ENCODE data around the gene LMNTD2. TPM values are rescaled to one million over a fixed set of nuclear protein-coding genes. Genes with fewer than 3 reads are reported as not detected.
A peak's percentile ranks its signal among the peaks of the same experiment; 100 is the strongest.

LMNTD2 gene
- total RNA-seq, 2 experiments from 2014 or later = 3.1 to 3.9 TPM

DNA sequence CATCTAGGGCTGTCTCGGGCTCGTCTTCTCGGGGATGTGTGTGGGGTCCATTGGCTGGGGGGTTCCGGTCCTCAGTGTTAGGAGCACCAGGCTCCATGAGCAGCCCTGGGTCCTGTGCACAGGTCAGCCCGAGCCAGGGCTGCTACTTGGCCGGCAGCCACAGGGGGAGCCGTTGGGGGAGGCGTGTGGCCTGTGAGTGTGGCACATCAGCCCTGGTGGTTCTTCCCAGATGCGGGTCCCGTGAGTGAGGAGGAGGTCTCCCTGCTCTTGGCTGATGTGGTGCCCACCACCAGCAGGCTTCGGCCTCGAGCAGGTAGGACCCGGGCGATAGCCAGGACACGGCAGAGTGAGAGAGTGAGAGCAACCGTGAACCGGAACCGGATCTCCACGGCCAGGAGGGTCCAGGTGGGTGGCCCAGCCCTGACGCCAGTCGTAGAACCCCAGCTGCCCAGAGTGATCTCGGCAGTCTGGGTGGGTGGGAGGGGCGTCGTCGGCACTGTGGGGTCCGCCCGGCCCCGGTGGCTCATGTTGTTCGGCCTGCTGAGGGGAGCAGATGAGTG is 36.7 kb upstream of the LMNTD2 start:
- ChIA-PET POLR2A (no interaction called here), CTCF (no interaction called here)
- Mint-ChIP-seq H3K9me3 (no peaks in the 10 kb centered on the region), H3K4me3 (no peak overlapping the region), H3K27ac (no peak overlapping the region), H3K27me3 (no peaks in the 10 kb centered on the region), H3K36me3 (peaks cover 45% of the 10 kb centered on the region), H3K4me1 (ENCODE audit: low read depth) (peaks cover 8% of the 10 kb centered on the region)
- intact Hi-C loops (cut with micrococcal nuclease) = no loop called here
- DNase-seq = no peak

DNA sequence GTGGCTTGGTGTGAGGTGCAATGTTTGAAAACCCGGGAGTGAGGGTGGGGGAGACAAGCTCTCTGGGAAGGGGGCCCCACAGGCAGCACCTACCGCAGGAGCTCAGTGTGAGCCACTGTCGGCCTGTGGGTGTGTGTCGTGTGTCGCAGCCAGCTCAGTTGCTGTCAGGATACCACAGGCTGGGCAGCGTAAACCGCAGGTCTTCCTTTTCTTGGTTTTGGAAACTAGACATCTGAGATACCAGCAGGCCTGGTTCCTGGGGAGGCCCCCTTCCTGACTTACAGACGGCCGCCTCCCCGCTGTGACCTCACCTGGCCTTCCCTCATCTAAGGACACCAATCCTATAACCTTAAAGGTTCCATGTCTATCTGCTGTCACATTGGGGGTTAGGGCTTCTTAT is 35.8 kb upstream of the LMNTD2 start:
- peaks cover 39% of the 10 kb centered on the region for H3K36me3 Mint-ChIP-seq

GRCh38 chr11:595400-595799 is 34.9 kb upstream of the LMNTD2 start:
- Mint-ChIP-seq H3K9me3 (no peaks in the 10 kb centered on the region), H3K4me3 (no peak overlapping the region), H3K27me3 (no peaks in the 10 kb centered on the region), H3K36me3 (peaks cover 41% of the 10 kb centered on the region), H3K4me1 (ENCODE audit: low read depth) (peaks cover 8% of the 10 kb centered on the region), H3K27ac (no peak overlapping the region)
- intact Hi-C loops (cut with micrococcal nuclease) = no loop called here
- POLR2A ChIA-PET = no interaction called here
- DNase-seq = no peak
- CTCF ChIA-PET = no interaction called here

More for the DNA sequence above, 35.8 kb upstream of the LMNTD2 start:
- Mint-ChIP-seq H3K27ac (peak overlapping the region; percentile 38), H3K27me3 (no peaks in the 10 kb centered on the region), H3K9me3 (no peaks in the 10 kb centered on the region), H3K4me1 (ENCODE audit: low read depth) (peaks cover 8% of the 10 kb centered on the region), H3K4me3 (no peak overlapping the region)
- peak; percentile 45 for DNase-seq
- intact Hi-C loops (cut with micrococcal nuclease) = no loop called here
- POLR2A ChIA-PET = interaction anchor here (0.6 kb wide), 1 partner anchor 145 kb away, joined by 3 read pairs; no protein-coding TSS in a partner anchor
- CTCF ChIA-PET = no interaction called here

GRCh38 chr11:593347-593746 is 32.8 kb upstream of the LMNTD2 start:
- intact Hi-C loops (cut with micrococcal nuclease) = no loop called here

GRCh38 chr11:592918-593317 is 32.4 kb upstream of the LMNTD2 start:
- no peak for DNase-seq
- Mint-ChIP-seq H3K4me1 (ENCODE audit: low read depth) (peaks cover 15% of the 10 kb centered on the region), H3K9me3 (no peaks in the 10 kb centered on the region), H3K27me3 (no peaks in the 10 kb centered on the region), H3K4me3 (no peak overlapping the region), H3K27ac (no peak overlapping the region), H3K36me3 (peaks cover 47% of the 10 kb centered on the region)
- ChIA-PET CTCF (no interaction called here), POLR2A (no interaction called here)
- intact Hi-C loops (cut with micrococcal nuclease) = no loop called here

More at GRCh38 chr11:593347-593746, 32.8 kb upstream of the LMNTD2 start:
- H3K36me3 Mint-ChIP-seq = peaks cover 46% of the 10 kb centered on the region
- H3K9me3 Mint-ChIP-seq = no peaks in the 10 kb centered on the region
- CTCF ChIA-PET = no interaction called here
- POLR2A ChIA-PET = no interaction called here
- no peak for DNase-seq
- H3K27me3 Mint-ChIP-seq = no peaks in the 10 kb centered on the region
- peaks cover 10% of the 10 kb centered on the region for H3K4me1 Mint-ChIP-seq (ENCODE audit: low read depth)
- H3K27ac Mint-ChIP-seq = no peak overlapping the region
- no peak overlapping the region for H3K4me3 Mint-ChIP-seq

DNA sequence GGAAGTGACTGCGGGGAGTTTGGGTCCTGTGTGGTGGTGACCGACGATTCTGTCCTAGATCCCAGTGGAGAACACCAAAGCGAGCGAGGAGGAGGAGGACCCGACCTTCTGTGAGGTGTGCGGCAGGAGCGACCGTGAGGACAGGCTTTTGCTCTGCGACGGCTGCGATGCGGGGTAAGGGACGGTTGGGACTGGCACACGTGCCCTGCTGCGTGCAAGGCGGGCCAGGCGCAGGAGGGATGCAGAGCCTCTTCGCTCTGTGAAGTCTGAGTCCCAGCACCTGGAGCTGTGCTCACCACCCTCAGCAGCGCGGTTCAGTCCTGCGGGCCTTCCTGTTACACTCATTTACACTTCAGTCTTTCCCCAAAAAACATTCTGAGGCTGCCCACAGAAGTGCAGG is 32.0 kb upstream of the LMNTD2 start:
- Mint-ChIP-seq H3K27ac (no peak overlapping the region), H3K9me3 (no peaks in the 10 kb centered on the region), H3K4me3 (no peak overlapping the region), H3K27me3 (no peaks in the 10 kb centered on the region), H3K36me3 (peaks cover 48% of the 10 kb centered on the region), H3K4me1 (ENCODE audit: low read depth) (peaks cover 19% of the 10 kb centered on the region)
- ChIA-PET CTCF (no interaction called here), POLR2A (no interaction called here)
- DNase-seq = no peak
- intact Hi-C loops (cut with micrococcal nuclease) = no loop called here

DNA sequence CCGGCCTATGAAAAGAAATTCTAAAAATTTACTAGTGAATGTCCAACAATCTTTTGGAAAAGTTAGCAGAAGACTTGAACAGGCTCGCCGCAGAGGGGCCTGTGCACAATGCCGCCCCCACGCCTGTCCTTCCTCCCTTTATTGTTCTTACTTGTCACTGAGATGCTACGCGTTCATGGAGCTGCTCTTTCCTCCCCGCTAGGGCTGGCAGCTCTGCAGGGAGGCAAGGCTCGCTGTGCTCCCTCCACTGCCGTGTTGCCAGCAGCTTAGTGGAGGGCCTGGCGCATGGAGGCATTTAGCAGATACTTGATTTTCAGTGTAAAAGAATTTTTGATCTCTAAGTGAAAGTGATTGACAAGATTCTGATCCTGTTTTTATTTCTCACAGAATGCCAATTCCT is 30.5 kb upstream of the LMNTD2 start:
- Mint-ChIP-seq H3K4me1 (ENCODE audit: low read depth) (peaks cover 20% of the 10 kb centered on the region), H3K4me3 (no peak overlapping the region), H3K27me3 (no peaks in the 10 kb centered on the region), H3K36me3 (peaks cover 45% of the 10 kb centered on the region), H3K27ac (no peak overlapping the region), H3K9me3 (no peaks in the 10 kb centered on the region)
- ChIA-PET CTCF (no interaction called here), POLR2A (no interaction called here)
- DNase-seq = no peak
- intact Hi-C loops (cut with micrococcal nuclease) = no loop called here

- POLR2A ChIA-PET = no interaction called here
Observed at GRCh38 chr11:589798-590197, 29.3 kb upstream of the LMNTD2 start.

GRCh38 chr11:587978-588380 is 27.4 kb upstream of the LMNTD2 start:
- Mint-ChIP-seq H3K27me3 (no peaks in the 10 kb centered on the region), H3K4me1 (ENCODE audit: low read depth) (peaks cover 18% of the 10 kb centered on the region), H3K27ac (peak overlapping the region; percentile 97), H3K36me3 (peaks cover 35% of the 10 kb centered on the region), H3K4me3 (peak overlapping the region; percentile 58), H3K9me3 (no peaks in the 10 kb centered on the region)
- DNase-seq = peak; percentile 84
- ChIA-PET CTCF (interaction anchor here (0.6 to 1.2 kb wide), 4 partner anchors 31 to 107 kb away, joined by 3 to 6 read pairs (median 4); partner anchors contain the start of genes DEAF1 and TMEM80), POLR2A (interaction anchor here (0.8 to 2.0 kb wide), 4 partner anchors 12 to 138 kb away, joined by 3 to 6 read pairs (median 3); partner anchors contain the start of gene HRAS)
- intact Hi-C loops (cut with micrococcal nuclease) = no loop called here

More at GRCh38 chr11:589798-590197, 29.3 kb upstream of the LMNTD2 start:
- no peaks in the 10 kb centered on the region for H3K9me3 Mint-ChIP-seq
- no peaks in the 10 kb centered on the region for H3K27me3 Mint-ChIP-seq
- peaks cover 18% of the 10 kb centered on the region for H3K4me1 Mint-ChIP-seq (ENCODE audit: low read depth)
- H3K4me3 Mint-ChIP-seq = no peak overlapping the region
- no peak for DNase-seq
- CTCF ChIA-PET = no interaction called here
- H3K36me3 Mint-ChIP-seq = peaks cover 44% of the 10 kb centered on the region
- intact Hi-C loops (cut with micrococcal nuclease) = no loop called here
- H3K27ac Mint-ChIP-seq = no peak overlapping the region

- ChIA-PET CTCF (interaction anchor here (0.9 to 1.2 kb wide), 3 partner anchors 30 to 108 kb away, joined by 4 to 6 read pairs (median 5); partner anchors contain the start of genes DEAF1 and TMEM80), POLR2A (interaction anchor here (0.8 to 2.0 kb wide), 4 partner anchors 12 to 138 kb away, joined by 3 to 6 read pairs (median 3); partner anchors contain the start of gene HRAS)
- Mint-ChIP-seq H3K27me3 (no peaks in the 10 kb centered on the region), H3K27ac (peak overlapping the region; percentile 97), H3K9me3 (no peaks in the 10 kb centered on the region), H3K4me1 (ENCODE audit: low read depth) (peaks cover 18% of the 10 kb centered on the region), H3K36me3 (peaks cover 34% of the 10 kb centered on the region), H3K4me3 (peak overlapping the region; percentile 58)
- intact Hi-C loops (cut with micrococcal nuclease) = no loop called here
- no peak for DNase-seq
Observed at GRCh38 chr11:587546-587945, 27.0 kb upstream of the LMNTD2 start.

- Mint-ChIP-seq H3K9me3 (no peaks in the 10 kb centered on the region), H3K27ac (peak overlapping the region; percentile 97), H3K4me3 (no peak overlapping the region), H3K36me3 (peaks cover 33% of the 10 kb centered on the region), H3K4me1 (ENCODE audit: low read depth) (peaks cover 18% of the 10 kb centered on the region), H3K27me3 (no peaks in the 10 kb centered on the region)
- DNase-seq = no peak
- ChIA-PET CTCF (no interaction called here), POLR2A (interaction anchor here (1.5 to 2.0 kb wide), 2 partner anchors 11 to 18 kb away, joined by 3 to 6 read pairs; no protein-coding TSS in a partner anchor)
- intact Hi-C loops (cut with micrococcal nuclease) = no loop called here
Observed at GRCh38 chr11:586376-587316, 26.1 kb upstream of the LMNTD2 start.

DNA sequence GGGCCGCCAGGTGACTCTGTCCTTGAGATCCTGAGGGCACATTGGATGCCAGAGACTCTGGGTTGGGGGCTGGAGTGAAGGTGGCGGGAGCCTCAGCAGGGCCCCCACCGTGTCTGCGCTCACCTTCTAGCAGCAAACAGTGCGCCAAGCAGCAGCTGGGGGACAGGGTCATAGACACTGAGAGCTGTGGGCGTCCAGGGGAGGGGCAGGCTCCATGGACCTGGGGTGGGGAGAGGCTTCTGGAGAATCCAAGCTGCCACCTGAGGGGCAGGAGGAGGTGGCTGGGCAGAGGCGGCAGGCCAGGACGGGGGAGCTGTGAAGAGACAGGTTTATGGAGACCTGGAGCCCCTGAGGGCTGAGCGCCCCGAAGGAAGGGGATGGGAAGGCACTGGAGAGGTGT is 23.7 kb upstream of the LMNTD2 start:
- Mint-ChIP-seq H3K4me1 (ENCODE audit: low read depth) (peaks cover 31% of the 10 kb centered on the region), H3K27ac (no peak overlapping the region), H3K9me3 (no peaks in the 10 kb centered on the region), H3K36me3 (peaks cover 26% of the 10 kb centered on the region), H3K4me3 (no peak overlapping the region), H3K27me3 (no peaks in the 10 kb centered on the region)
- no peak for DNase-seq
- intact Hi-C loops (cut with micrococcal nuclease) = no loop called here
- ChIA-PET CTCF (no interaction called here), POLR2A (no interaction called here)

Data from activated CD4-positive, alpha-beta memory T cell treated with anti-CD3 and anti-CD28 coated beads for 36 hours (primary cell).